ENCODE results near the gene COBL. TPM values are rescaled to one million over a fixed set of nuclear protein-coding genes. Genes with fewer than 3 reads are reported as not detected.

COBL gene
- total RNA-seq, 1 donor from 2014 or later: not detected

DNA sequence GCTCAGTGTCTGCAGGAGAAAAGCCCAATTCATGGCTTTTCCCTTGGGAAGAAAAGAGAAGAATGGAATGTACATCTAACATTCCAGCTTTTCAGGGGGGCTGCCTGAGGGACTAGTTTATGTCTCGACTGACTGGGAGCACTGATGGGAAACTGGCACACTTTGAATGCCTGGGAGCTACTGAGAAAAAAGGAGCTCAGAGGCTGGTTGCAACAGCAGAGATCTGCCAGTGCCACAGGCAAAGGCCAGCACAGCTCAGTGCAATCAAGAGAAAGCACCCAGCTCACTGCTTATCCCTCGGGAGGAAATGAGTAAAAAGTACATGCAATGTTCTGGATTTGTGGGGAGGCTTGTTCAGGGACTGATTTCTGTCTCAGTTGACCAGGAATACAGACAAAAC is 226.2 kb downstream of the COBL start:
- Mint-ChIP-seq H3K36me3 (ENCODE audit: unreplicated experiment) (peaks cover 5% of the 10 kb centered on the region), H3K9me3 (ENCODE audit: unreplicated experiment) (peaks cover 11% of the 10 kb centered on the region), H3K27ac (ENCODE audit: unreplicated experiment) (peak overlapping the region; percentile 45), H3K4me1 (ENCODE audit: unreplicated experiment) (peaks cover 29% of the 10 kb centered on the region), H3K27me3 (ENCODE audit: unreplicated experiment) (peaks cover 10% of the 10 kb centered on the region), H3K4me3 (ENCODE audit: unreplicated experiment) (no peak overlapping the region)
- peak; percentile 54 for DNase-seq (ENCODE audit: extremely low spot score, unreplicated experiment)
- TF ChIP-seq, protein P1, sequence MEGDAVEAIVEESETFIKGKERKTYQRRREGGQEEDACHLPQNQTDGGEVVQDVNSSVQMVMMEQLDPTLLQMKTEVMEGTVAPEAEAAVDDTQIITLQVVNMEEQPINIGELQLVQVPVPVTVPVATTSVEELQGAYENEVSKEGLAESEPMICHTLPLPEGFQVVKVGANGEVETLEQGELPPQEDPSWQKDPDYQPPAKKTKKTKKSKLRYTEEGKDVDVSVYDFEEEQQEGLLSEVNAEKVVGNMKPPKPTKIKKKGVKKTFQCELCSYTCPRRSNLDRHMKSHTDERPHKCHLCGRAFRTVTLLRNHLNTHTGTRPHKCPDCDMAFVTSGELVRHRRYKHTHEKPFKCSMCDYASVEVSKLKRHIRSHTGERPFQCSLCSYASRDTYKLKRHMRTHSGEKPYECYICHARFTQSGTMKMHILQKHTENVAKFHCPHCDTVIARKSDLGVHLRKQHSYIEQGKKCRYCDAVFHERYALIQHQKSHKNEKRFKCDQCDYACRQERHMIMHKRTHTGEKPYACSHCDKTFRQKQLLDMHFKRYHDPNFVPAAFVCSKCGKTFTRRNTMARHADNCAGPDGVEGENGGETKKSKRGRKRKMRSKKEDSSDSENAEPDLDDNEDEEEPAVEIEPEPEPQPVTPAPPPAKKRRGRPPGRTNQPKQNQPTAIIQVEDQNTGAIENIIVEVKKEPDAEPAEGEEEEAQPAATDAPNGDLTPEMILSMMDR (IDR thresholded peaks at IDR 0.05): no peak

DNA sequence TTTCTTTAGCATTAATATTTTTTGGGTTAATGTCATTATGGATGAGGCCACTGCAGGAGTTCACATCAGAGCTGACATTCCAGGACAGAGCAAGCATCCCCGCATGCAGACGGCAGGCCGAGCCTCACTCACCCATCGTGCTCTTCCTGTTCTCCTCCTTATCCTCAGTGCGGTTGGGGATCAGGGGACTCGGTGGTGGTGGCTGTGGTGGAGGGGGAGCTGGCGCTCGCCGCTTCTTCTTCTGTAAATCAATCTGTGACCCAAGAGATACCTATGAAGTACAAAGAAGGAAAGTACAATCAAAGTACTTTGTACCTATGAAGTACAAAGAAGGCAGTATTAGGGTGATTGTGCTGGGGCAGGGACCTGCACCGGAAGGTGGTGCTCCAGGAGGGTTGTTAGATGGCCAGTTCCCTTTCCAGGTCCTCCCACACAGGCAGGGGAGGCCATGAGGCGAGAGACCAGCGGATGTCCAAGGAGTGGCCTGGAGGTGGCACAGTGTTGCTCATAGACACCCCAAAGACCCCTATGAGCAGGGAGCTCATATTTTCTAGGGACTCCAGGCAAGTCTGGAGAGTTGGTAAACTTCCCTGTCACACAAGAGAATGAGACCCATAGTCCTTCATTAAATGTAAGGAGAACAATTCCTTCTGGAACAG is 231.4 kb downstream of the COBL start:
- no peak overlapping the region for H3K4me3 Mint-ChIP-seq (ENCODE audit: unreplicated experiment)
- peak; percentile 75 for DNase-seq (ENCODE audit: extremely low spot score, unreplicated experiment)
- H3K36me3 Mint-ChIP-seq (ENCODE audit: unreplicated experiment): no peaks in the 10 kb centered on the region
- no peak overlapping the region for H3K27ac Mint-ChIP-seq (ENCODE audit: unreplicated experiment)
- H3K9me3 Mint-ChIP-seq (ENCODE audit: unreplicated experiment): no peaks in the 10 kb centered on the region
- H3K4me1 Mint-ChIP-seq (ENCODE audit: unreplicated experiment): peaks cover 19% of the 10 kb centered on the region
- TF ChIP-seq, protein P1 (IDR thresholded peaks at IDR 0.05): no peak
- H3K27me3 Mint-ChIP-seq (ENCODE audit: unreplicated experiment): peaks cover 30% of the 10 kb centered on the region

DNA sequence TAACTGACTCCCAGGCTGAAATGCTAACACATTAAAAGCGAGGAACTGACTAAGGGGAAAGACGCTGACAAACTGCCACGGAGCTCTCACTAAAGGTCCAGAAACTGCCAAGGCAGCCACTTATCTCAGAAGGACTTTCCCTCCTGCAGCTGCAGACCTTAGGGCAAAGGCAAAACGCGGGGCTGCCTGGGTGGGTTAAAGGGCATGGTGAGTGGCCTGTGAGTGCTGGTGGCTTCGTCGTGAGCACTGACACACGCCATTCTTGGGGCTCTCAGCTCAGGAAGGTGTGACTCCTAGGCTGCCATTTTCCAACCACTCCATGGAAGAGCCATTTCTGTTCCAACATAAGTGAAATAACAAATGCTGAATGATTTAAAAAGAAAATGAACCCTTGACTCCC is 232.5 kb downstream of the COBL start:
- DNase-seq (ENCODE audit: extremely low spot score, unreplicated experiment): peak; percentile 70
- H3K4me1 Mint-ChIP-seq (ENCODE audit: unreplicated experiment): peaks cover 11% of the 10 kb centered on the region
- TF ChIP-seq, protein P1 (IDR thresholded peaks at IDR 0.05): no peak
- no peak overlapping the region for H3K4me3 Mint-ChIP-seq (ENCODE audit: unreplicated experiment)
- no peaks in the 10 kb centered on the region for H3K36me3 Mint-ChIP-seq (ENCODE audit: unreplicated experiment)
- peaks cover 35% of the 10 kb centered on the region for H3K27me3 Mint-ChIP-seq (ENCODE audit: unreplicated experiment)
- no peaks in the 10 kb centered on the region for H3K9me3 Mint-ChIP-seq (ENCODE audit: unreplicated experiment)
- H3K27ac Mint-ChIP-seq (ENCODE audit: unreplicated experiment): no peak overlapping the region

DNA sequence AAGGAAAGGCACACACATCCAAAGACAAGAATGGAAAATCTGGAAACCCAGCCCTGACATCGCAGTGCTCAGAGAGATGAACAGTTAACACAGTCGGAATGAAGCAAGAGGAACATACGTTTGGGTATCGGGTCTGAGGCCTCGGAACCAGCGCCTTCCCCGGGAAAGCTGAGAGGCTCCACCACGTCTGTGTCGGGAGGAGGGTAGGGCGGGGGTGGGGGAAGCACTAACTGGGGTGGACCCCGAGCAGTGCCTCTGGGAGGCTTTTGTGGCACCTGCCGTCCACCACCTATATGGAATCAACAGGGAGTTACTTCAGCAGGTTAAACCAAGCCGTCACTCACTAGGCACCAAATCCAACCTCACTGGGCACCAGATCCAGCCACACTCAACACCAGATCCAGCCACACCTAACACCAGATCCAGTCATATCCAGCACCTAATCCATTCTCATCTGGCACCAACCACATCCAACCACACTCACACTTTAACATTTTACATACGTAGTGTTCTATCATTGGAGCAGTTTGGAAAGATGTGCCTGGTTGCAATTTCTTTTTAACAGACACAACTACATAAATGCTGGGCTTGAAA is 233.6 kb downstream of the COBL start:
- TF ChIP-seq, protein P1 (IDR thresholded peaks at IDR 0.05): no peak
- H3K4me1 Mint-ChIP-seq (ENCODE audit: unreplicated experiment): peaks cover 2% of the 10 kb centered on the region
- no peak overlapping the region for H3K27ac Mint-ChIP-seq (ENCODE audit: unreplicated experiment)
- H3K9me3 Mint-ChIP-seq (ENCODE audit: unreplicated experiment): no peaks in the 10 kb centered on the region
- H3K27me3 Mint-ChIP-seq (ENCODE audit: unreplicated experiment): peaks cover 41% of the 10 kb centered on the region
- H3K4me3 Mint-ChIP-seq (ENCODE audit: unreplicated experiment): no peak overlapping the region
- DNase-seq (ENCODE audit: extremely low spot score, unreplicated experiment): peak; percentile 62
- no peaks in the 10 kb centered on the region for H3K36me3 Mint-ChIP-seq (ENCODE audit: unreplicated experiment)

DNA sequence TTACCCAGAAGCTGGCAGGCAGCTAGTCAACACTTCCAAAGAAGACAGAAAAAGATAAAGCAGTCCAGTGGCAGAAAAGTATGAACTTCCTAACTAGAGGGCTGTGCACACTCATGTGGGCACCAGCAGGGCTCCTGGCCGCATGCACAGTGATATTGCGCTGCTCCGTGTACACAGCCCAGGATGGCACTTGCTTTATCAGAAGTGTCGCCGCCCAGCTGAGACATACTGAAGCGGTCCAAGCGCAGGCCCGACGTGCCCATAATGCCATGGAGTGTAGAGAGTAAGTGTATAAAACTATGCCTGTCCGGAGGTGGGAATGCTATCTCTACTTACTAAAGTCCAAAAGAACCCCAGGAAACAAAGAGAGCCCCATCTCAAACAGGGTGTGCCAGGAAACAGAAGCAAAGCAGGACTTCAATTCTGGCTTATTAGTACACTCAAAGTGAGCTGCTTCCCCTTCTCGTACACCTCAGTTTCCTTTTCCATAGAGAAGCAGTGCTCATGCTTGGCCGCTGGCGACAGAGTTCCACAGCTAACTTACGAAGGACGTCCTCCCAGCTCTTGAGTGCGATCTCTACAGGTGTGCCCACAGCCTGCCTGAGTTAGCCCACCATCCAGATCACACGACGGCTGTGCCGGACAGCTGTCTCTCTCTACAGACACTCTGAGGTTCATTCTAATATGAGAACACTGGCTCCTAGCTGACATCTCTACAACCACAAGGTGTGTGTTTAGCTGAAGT is 234.3 kb downstream of the COBL start:
- H3K4me3 Mint-ChIP-seq (ENCODE audit: unreplicated experiment): no peak overlapping the region
- no peak overlapping the region for H3K27ac Mint-ChIP-seq (ENCODE audit: unreplicated experiment)
- peak; percentile 77 for DNase-seq (ENCODE audit: extremely low spot score, unreplicated experiment)
- no peaks in the 10 kb centered on the region for H3K36me3 Mint-ChIP-seq (ENCODE audit: unreplicated experiment)
- no peaks in the 10 kb centered on the region for H3K4me1 Mint-ChIP-seq (ENCODE audit: unreplicated experiment)
- TF ChIP-seq, protein P1 (IDR thresholded peaks at IDR 0.05): no peak
- H3K27me3 Mint-ChIP-seq (ENCODE audit: unreplicated experiment): peaks cover 45% of the 10 kb centered on the region
- H3K9me3 Mint-ChIP-seq (ENCODE audit: unreplicated experiment): no peaks in the 10 kb centered on the region

Data from osteocyte (in vitro differentiated cells).